Measurements from ENCODE around the gene RBM20.

GRCh38 chr10:110733218-110733952, 89.2 kb downstream of the RBM20 start:
- TF ChIP-seq CTCF (IDR thresholded peaks at IDR 0.05) (no peak), POLR2A (IDR thresholded peaks at IDR 0.05) (no peak)

Data from thyroid gland (tissue), 4 donors.